HFF-Myc (cell line): Measurements from ENCODE around the gene ZBP1.

Experiments used
- DNase-seq: peaks from one replicate; pipeline ENCODE4 v3.0.0-alpha.2; 2011; ENCODE audit warnings: low read depth; ENCODE audit errors: extremely low read depth
- H3K4me3 ChIP-seq: replicated peaks from 2 replicates; pipeline ENCODE4 v1.5.1; 2011; ENCODE audit warnings: low read depth, mild to moderate bottlenecking, control low read depth, low read length
- TF ChIP-seq, protein P1 (sequence below): IDR thresholded peaks from 2 replicates; pipeline ENCODE4 v1.5.1; 2012; ENCODE audit warnings: mild to moderate bottlenecking, low read depth, low read length, control low read depth; ENCODE audit errors: missing control alignments

The ZBP1 gene, protein sequence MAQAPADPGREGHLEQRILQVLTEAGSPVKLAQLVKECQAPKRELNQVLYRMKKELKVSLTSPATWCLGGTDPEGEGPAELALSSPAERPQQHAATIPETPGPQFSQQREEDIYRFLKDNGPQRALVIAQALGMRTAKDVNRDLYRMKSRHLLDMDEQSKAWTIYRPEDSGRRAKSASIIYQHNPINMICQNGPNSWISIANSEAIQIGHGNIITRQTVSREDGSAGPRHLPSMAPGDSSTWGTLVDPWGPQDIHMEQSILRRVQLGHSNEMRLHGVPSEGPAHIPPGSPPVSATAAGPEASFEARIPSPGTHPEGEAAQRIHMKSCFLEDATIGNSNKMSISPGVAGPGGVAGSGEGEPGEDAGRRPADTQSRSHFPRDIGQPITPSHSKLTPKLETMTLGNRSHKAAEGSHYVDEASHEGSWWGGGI

GRCh38 chr20:57620274-57620990 is at the start of gene ZBP1:
TSS of gene ZBP1 (minus strand) at chr20:57620426. CDS start at chr20:57620295, 131 bp downstream.
- no peak within 1 kb of the TSS for H3K4me3 ChIP-seq
- no peak for DNase-seq
- TF ChIP-seq, protein P1, sequence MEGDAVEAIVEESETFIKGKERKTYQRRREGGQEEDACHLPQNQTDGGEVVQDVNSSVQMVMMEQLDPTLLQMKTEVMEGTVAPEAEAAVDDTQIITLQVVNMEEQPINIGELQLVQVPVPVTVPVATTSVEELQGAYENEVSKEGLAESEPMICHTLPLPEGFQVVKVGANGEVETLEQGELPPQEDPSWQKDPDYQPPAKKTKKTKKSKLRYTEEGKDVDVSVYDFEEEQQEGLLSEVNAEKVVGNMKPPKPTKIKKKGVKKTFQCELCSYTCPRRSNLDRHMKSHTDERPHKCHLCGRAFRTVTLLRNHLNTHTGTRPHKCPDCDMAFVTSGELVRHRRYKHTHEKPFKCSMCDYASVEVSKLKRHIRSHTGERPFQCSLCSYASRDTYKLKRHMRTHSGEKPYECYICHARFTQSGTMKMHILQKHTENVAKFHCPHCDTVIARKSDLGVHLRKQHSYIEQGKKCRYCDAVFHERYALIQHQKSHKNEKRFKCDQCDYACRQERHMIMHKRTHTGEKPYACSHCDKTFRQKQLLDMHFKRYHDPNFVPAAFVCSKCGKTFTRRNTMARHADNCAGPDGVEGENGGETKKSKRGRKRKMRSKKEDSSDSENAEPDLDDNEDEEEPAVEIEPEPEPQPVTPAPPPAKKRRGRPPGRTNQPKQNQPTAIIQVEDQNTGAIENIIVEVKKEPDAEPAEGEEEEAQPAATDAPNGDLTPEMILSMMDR, result no peak

- TF ChIP-seq, protein P1, result no peak
- H3K4me3 ChIP-seq, result no peak overlapping the region
- no peak for DNase-seq
Observed at GRCh38 chr20:57669632-57670031, 49.4 kb upstream of the ZBP1 start.

DNA sequence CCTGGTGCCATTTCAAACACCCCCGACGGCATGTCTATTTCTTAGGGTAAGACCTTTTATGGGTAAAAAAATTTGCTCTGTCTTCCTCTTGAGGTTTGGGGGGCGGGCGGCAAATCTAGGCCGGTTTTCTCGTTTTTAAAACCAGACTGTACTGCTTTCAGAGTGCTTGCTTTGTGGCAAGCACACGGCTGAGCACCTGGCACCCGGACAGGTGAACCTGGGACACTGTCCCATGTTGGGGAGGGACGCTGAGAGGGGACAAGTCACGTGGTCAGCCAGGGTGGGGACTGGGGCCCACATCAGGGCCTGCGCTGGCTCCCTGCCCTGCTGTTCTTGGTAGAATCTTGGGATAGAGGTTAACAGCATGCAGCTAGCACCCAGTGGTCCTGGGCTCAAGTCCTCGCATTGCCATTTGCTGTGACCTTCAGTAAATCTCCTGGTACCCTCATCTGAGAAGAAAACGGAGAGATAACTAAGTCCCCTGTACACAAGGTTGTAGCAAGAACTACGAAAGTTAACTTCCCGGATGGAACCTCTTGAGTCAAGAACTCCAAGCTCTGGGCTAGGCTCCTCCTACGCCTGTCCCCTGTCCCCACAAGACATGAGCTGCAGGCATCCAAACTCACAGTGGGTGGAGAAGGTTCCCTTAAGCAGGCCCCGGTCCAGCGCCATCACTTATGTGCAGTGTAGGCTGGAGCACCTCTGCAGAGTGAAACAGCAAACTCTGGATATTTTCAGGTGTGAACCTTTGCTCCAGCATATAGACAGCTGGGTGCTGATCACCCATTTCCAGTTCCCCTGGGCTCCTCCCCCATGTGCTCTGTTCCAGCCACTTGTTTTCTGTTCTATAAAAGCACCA is 47.9 kb upstream of the ZBP1 start:
- H3K4me3 ChIP-seq, result no peak overlapping the region
- TF ChIP-seq, protein P1, result no peak
- DNase-seq, result no peak

- H3K4me3 ChIP-seq, result no peak overlapping the region
- no peak for DNase-seq
- TF ChIP-seq, protein P1, result no peak
Observed at GRCh38 chr20:57667388-57667787, 47.2 kb upstream of the ZBP1 start.

DNA sequence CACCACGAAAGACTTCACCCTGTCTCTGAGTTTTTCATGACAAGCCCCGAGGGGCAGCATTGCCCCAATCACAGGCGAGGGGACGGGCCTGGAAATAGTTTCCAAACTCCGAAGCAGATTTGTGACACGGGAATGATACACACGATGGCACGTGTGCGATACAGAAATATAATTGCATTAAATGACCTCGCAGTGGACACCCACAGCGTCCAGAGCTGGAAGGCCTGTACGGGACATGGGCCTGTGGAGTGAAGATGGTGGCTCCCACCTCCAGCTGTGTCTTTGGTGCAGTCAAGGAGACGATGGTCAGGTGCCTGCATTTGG is 46.6 kb upstream of the ZBP1 start:
- DNase-seq, result no peak
- TF ChIP-seq, protein P1, result no peak
- H3K4me3 ChIP-seq, result no peak overlapping the region

- H3K4me3 ChIP-seq, result no peak overlapping the region
- TF ChIP-seq, protein P1, result no peak
- no peak for DNase-seq
Observed at GRCh38 chr20:57666106-57666833, 46.0 kb upstream of the ZBP1 start.
